Measurements from ENCODE around the gene NPY5R.

GRCh38 chr4:163343604-163344146 is at the start of gene NPY5R:
- TF ChIP-seq, protein P1, sequence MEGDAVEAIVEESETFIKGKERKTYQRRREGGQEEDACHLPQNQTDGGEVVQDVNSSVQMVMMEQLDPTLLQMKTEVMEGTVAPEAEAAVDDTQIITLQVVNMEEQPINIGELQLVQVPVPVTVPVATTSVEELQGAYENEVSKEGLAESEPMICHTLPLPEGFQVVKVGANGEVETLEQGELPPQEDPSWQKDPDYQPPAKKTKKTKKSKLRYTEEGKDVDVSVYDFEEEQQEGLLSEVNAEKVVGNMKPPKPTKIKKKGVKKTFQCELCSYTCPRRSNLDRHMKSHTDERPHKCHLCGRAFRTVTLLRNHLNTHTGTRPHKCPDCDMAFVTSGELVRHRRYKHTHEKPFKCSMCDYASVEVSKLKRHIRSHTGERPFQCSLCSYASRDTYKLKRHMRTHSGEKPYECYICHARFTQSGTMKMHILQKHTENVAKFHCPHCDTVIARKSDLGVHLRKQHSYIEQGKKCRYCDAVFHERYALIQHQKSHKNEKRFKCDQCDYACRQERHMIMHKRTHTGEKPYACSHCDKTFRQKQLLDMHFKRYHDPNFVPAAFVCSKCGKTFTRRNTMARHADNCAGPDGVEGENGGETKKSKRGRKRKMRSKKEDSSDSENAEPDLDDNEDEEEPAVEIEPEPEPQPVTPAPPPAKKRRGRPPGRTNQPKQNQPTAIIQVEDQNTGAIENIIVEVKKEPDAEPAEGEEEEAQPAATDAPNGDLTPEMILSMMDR (IDR thresholded peaks at IDR 0.05; ENCODE audit: poor library complexity) = no peak
- TF ChIP-seq EZH2 (IDR thresholded peaks at IDR 0.05; ENCODE audit: borderline replicate concordance) = no peak
